Colonic mucosa (tissue), 4 donors: ENCODE data around the gene UGT1A10. TPM values are rescaled to one million over a fixed set of nuclear protein-coding genes. Genes with fewer than 3 reads are reported as not detected.
"Not testable (repeated sequence)": the region's sequence is repeated elsewhere in the genome, so short reads cannot be mapped to it uniquely, and the experiment has no call there.

Experiments used
- DNase-seq: peaks from one replicate; pipeline ENCODE4 v3.0.0-alpha.2; 2020
- H3K27ac ChIP-seq: fragments of 200-600 bp; one replicate; pipeline ENCODE4 v1.8.0; 2021
- H3K27me3 ChIP-seq: fragments of 200-600 bp; one replicate; pipeline ENCODE4 v1.8.0; 2021
- H3K36me3 ChIP-seq: fragments of 200-600 bp; one replicate; pipeline ENCODE4 v1.8.0; 2021
- H3K4me1 ChIP-seq: fragments of 200-600 bp; one replicate; pipeline ENCODE4 v1.8.0; 2021; ENCODE audit warnings: mild to moderate bottlenecking
- H3K4me3 ChIP-seq: fragments of 200-600 bp; one replicate; pipeline ENCODE4 v1.8.0; 2021
- H3K9ac ChIP-seq, 2 donors: one replicate each; pipeline ENCODE4 v1.7.0; 2013; ENCODE audit warnings: control low read depth in 2 of 2, low read depth in 2 of 2, low read length in 2 of 2
- H3K9me3 ChIP-seq: fragments of 200-600 bp; one replicate; pipeline ENCODE4 v1.8.0; 2021
- intact Hi-C: fragments of 100-400 bp; cut with DNase I; formaldehyde crosslinking; loops from one replicate; pipeline ENCODE4 v1.14.1; 2022
- total RNA-seq, 2 donors: library from RNA; stranded (reverse); fragmentation: NEBNext Ultra II Directional in 1 of 2; extraction: Animal tissue kit (Norgen Biotek cat#: 25700) in 1 of 2; gene quantifications; one replicate each; pipeline ENCODE4 v1.2.1, GENCODE V29; 2021
- TF ChIP-seq, protein P1 (sequence below): fragments of 200-600 bp; IDR thresholded peaks from one replicate; pipeline ENCODE4 v1.8.0; 2022; ENCODE audit warnings: antibody characterized with exemption, mild to moderate bottlenecking
- donor health status: healthy.
- donor health status: DM: no; HTN: no; CAD: no.
- donor health status: DM: no; HTN: no; CAD: no.

The UGT1A10 gene
- total RNA-seq, 2 donors from 2014 or later: 45.2 to 82.9 TPM

DNA sequence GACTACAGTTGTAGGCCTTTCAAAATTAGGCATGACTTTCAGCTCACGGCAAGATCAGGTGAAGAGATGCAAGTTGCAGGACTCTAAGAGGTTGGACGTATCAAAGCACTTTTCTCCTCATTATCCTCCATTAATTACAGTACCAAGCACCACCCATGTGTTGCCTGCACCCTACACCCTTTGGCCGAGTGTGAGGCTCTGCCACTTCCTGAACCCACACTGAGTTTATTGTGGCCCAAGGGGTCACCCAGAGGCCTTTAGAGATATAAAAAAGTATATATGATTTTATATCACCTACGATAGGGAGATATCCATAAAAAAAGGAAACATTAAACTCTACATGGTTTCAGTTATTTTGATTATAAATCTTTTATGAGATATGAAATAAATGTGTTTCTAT lies 16.0 kb upstream of the UGT1A10 start:
- no peaks in the 10 kb centered on the region for H3K4me1 ChIP-seq
- no peaks in the 10 kb centered on the region for H3K36me3 ChIP-seq
- TF ChIP-seq, protein P1, sequence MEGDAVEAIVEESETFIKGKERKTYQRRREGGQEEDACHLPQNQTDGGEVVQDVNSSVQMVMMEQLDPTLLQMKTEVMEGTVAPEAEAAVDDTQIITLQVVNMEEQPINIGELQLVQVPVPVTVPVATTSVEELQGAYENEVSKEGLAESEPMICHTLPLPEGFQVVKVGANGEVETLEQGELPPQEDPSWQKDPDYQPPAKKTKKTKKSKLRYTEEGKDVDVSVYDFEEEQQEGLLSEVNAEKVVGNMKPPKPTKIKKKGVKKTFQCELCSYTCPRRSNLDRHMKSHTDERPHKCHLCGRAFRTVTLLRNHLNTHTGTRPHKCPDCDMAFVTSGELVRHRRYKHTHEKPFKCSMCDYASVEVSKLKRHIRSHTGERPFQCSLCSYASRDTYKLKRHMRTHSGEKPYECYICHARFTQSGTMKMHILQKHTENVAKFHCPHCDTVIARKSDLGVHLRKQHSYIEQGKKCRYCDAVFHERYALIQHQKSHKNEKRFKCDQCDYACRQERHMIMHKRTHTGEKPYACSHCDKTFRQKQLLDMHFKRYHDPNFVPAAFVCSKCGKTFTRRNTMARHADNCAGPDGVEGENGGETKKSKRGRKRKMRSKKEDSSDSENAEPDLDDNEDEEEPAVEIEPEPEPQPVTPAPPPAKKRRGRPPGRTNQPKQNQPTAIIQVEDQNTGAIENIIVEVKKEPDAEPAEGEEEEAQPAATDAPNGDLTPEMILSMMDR: no peak
- H3K27ac ChIP-seq: no peak overlapping the region
- no peaks in the 10 kb centered on the region for H3K9me3 ChIP-seq
- peak; percentile 41 for DNase-seq
- H3K27me3 ChIP-seq: no peaks in the 10 kb centered on the region
- intact Hi-C loops: no loop called here
- H3K9ac ChIP-seq: no peak overlapping the region
- H3K4me3 ChIP-seq: no peak overlapping the region

DNA sequence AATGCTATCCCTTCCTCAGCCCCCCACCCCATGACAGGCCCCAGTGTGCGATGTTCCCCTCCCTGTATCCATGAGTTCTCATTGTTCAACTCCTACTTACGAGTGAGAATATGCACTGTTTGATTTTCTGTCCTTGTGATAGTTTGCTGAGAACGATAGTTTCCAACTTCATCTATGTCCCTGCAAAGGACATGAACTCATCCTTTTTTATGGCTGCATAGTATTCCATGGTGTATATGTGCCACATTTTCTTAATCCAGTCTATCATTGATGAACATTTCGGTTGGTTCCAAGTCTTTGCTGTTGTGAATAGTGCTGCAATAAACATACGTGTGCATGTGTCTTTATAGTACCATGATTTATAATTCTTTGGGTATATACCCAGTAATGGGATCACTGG lies 14.4 kb upstream of the UGT1A10 start:
- H3K9ac ChIP-seq, intact Hi-C loops, H3K4me1 ChIP-seq, H3K27ac ChIP-seq, H3K27me3 ChIP-seq, DNase-seq, H3K36me3 ChIP-seq, H3K4me3 ChIP-seq, H3K9me3 ChIP-seq: not testable (repeated sequence)

DNA sequence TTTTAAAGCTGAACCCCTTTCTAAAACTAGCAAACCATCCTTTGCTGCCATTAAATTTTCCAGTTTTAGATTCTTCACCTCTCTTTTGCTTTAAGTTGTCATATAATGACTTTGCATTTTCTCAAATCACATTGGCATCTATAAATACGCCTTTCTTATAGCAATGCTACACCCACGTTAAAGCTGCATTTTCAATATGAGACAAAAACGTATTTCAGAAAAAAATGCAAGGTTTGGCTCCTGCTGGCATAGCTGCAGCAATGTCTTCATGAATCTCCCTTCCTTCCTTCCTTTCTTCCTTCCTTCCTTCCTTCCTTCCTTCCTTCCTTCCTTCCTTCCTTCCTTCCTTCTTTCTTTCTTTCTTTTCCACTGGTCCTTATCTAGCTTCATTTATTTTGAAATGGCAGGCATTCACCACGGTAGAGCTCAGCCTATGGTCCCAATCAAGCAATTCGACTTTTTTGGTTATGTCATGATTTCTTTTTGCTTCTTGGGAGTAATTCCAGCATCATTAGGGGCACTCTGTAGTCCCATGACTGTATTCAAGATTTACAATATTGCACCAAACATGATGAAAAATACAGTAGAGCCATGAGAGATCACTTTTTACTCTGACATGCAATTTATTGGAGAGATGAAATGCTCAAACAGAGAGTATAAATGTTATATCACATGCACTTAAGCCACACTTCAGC lies 8.8 kb upstream of the UGT1A10 start:
- Histone ChIP-seq H3K27me3 (no peaks in the 10 kb centered on the region), H3K27ac (no peak overlapping the region), H3K4me3 (no peak overlapping the region), H3K9me3 (no peaks in the 10 kb centered on the region), H3K36me3 (no peaks in the 10 kb centered on the region), H3K4me1 (no peaks in the 10 kb centered on the region), H3K9ac (no peak overlapping the region)
- intact Hi-C loops: no loop called here
- DNase-seq: no peak
- TF ChIP-seq, protein P1: no peak

DNA sequence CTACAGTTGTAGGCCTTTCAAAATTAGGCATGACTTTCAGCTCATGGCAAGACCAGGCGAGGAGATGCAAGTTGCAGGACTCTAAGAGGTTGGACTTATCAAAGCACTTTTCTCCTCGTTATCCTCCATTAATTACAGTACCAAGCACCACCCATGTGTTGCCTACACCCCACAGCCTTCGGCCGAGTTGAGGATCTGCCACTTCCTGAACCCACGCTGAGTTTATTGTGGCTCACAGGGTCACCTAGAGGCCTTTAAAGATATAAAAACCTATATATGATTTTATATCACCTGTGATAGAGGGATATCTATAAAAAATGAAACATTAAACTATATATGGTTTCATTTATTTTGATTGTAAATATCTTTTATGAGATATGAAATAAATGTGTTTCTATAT lies 2.6 kb downstream of the UGT1A10 start:
- no peak overlapping the region for H3K9ac ChIP-seq
- no peaks in the 10 kb centered on the region for H3K4me1 ChIP-seq
- DNase-seq: peak; percentile 68
- no peaks in the 10 kb centered on the region for H3K27me3 ChIP-seq
- intact Hi-C loops: no loop called here
- H3K9me3 ChIP-seq: no peaks in the 10 kb centered on the region
- no peak overlapping the region for H3K27ac ChIP-seq
- TF ChIP-seq, protein P1: no peak
- no peaks in the 10 kb centered on the region for H3K36me3 ChIP-seq
- H3K4me3 ChIP-seq: no peak overlapping the region

DNA sequence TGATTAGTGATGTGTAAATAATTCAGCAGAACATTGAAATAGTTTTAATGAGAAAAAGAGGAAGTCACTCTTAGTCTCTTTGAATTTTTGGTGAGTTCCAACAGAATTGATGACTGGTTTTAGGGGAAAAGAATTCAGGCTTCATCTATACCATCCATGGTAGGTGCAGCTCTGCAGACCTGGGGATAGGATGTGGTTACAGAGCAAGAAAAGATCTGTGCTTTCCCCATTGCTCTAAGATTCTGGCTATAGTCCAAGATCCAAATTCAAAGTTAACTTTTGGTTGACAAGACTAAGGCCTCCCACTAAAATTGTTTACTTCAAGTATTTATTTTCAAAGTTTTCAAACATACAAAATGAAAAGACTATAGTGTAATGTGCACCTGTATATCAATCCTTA lies 3.6 kb downstream of the UGT1A10 start:
- Histone ChIP-seq H3K9ac (no peak overlapping the region), H3K27me3 (no peaks in the 10 kb centered on the region), H3K4me3 (no peak overlapping the region), H3K9me3 (no peaks in the 10 kb centered on the region), H3K27ac (no peak overlapping the region), H3K4me1 (no peaks in the 10 kb centered on the region), H3K36me3 (no peaks in the 10 kb centered on the region)
- intact Hi-C loops: no loop called here
- TF ChIP-seq, protein P1: no peak
- no peak for DNase-seq

DNA sequence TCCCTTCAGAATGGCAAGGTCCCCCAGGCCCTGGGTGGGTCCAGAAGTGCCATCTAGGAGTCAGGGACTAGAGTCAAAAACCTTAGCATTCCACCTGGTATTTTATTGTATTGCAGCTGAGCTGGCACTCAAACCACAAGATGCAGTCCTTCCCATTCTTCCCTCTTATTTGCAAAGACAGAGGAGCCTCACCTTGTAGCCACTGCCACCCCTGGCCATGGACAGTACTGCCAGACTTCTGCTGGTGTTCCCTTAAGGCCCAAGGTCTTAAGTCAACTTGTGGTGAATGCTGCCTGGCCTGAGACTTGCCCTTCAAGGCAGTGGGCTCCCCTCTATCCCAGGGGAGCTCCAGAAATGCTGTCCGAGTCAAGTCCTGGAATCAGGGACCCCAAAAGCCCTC lies 6.9 kb downstream of the UGT1A10 start:
- H3K9ac ChIP-seq: no peak overlapping the region
- intact Hi-C loops: no loop called here
- TF ChIP-seq, protein P1: peak; percentile 51
- DNase-seq: peak; percentile 41
- no peaks in the 10 kb centered on the region for H3K27me3 ChIP-seq
- H3K27ac ChIP-seq: no peak overlapping the region
- H3K36me3 ChIP-seq: no peaks in the 10 kb centered on the region
- no peak overlapping the region for H3K4me3 ChIP-seq
- no peaks in the 10 kb centered on the region for H3K9me3 ChIP-seq
- H3K4me1 ChIP-seq: no peaks in the 10 kb centered on the region

DNA sequence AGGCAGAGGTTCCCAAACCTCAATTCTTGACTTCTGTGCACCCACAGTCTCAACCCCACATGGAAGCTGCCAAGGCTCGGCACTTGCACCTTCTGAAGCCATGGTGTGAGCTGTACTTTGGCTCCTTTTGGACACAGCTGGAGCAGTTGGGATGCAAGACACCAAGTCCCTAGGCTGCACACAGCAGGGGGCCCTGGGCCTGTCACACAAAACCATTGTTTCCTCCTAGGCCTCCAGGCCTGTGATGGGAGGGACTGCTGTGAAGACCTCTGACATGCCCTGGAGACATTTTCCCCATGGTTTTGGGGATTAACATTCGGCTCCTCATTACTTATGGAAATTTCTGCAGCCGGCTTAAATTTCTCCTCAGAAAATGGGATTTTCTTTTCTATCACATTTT lies 9.8 kb downstream of the UGT1A10 start:
- H3K4me1 ChIP-seq, H3K27ac ChIP-seq, H3K27me3 ChIP-seq, H3K36me3 ChIP-seq, H3K9me3 ChIP-seq, DNase-seq, H3K4me3 ChIP-seq, intact Hi-C loops, H3K9ac ChIP-seq: not testable (repeated sequence)
